HG03354 (cell line): Measurements from ENCODE around the gene LSP1.
"Not testable (repeated sequence)": the region's sequence is repeated elsewhere in the genome, so short reads cannot be mapped to it uniquely, and the experiment has no call there.

ENCODE experiments used
- ATAC-seq: cut with Tn5 transposase; IDR thresholded peaks from one replicate; pipeline ENCODE4 v1.9.1; 2021; ENCODE audit warnings: mild to moderate bottlenecking; ENCODE audit not compliant: unreplicated experiment, poor library complexity, severe bottlenecking

Gene LSP1

GRCh38 chr11:1852877-1853276 is at the start of gene LSP1:
LSP1 (plus strand) TSS chr11:1853084; CDS start chr11:1853145, 61 bp downstream.
- peak; percentile 52 for ATAC-seq

- ATAC-seq, result no peak
Observed at GRCh38 chr11:1803246-1803645, 49.6 kb upstream of the LSP1 start.

DNA sequence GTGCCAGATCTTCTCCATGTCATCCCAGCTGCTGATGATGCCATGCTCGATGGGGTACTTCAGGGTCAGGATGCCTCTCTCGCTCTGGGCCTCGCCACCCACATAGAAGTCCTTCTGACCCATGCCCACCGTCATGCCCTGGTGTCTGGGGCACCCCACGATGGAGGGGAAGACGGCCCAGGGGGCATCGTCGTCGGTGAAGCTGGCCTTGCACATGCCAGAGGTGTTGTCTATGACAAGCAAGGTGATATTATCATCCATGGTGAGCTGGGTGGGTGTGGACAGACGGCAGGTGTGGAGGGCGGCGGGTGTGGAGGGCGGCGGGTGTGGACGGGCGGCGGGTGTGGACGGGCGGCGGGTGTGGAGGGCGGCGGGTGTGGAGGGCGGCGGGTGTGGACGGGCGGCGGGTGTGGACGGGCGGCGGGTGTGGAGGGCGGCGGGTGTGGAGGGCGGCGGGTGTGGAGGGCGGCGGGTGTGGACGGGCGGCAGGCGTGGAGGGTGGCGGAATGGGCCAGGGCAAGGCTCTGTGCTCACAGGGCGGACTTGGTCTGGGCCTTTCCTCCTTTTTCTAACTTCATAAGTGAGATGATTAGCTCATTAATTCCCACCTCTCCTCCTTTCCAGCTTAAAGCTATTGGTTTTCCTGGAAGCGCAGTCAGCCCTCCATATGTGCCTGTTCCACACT is 48.9 kb upstream of the LSP1 start:
- ATAC-seq, result not testable (repeated sequence)

DNA sequence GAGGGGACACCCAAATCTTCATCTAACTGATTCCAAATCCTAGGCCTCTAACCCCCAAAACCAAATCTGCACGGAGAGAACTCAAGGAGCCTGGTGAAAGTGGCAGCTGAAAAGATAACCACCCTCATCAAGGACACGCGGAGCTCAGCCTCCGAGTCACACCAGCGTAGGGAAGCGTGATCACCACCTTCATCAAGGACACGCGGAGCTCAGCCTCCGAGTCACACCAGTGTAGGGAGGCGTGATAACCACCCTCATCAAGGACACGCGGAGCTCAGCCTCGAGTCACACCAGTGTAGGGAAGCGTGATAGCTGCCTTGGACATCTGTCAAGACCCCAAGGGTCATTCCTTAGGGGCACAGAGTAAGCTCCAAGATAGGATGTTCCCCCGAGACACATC is 47.4 kb upstream of the LSP1 start:
- no peak for ATAC-seq

DNA sequence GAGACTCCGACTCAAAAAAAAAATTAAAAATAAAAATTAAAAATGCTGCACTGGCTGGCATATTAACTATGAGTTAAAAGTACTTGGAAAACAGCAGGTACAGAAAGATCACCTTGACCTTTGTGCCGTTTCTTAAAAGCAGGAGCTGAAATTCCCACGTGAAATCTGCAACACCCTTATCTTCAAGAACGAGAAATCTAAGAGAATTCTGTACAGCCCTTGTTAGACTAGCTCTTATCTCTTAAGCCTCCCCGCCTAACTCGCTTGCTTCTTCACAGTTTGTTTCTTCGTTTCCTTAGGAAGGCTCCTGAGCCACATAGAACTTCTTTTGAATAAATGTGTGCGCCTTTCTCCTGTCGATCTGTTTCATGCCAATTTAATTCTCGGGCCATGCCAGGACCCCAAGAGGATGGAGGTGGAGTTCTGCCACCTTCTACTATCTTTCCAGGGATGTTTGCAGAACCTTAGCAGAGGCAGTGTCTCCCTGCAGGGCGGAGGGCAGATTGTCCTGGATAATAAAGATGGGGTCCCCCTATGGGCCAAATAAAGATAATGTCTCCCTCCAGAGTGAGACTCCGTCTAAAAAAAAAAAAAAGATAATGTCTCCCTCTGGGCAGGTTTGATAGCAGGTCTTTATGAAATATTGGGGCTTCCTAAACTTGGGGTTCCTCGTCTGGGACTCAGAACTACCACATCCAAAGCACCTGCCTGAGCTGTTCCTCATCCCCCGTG is 45.5 kb upstream of the LSP1 start:
- no peak for ATAC-seq

- ATAC-seq, result no peak
Observed at GRCh38 chr11:1810761-1811160, 42.1 kb upstream of the LSP1 start.

- no peak for ATAC-seq
Observed at GRCh38 chr11:1812274-1812673, 40.6 kb upstream of the LSP1 start.

DNA sequence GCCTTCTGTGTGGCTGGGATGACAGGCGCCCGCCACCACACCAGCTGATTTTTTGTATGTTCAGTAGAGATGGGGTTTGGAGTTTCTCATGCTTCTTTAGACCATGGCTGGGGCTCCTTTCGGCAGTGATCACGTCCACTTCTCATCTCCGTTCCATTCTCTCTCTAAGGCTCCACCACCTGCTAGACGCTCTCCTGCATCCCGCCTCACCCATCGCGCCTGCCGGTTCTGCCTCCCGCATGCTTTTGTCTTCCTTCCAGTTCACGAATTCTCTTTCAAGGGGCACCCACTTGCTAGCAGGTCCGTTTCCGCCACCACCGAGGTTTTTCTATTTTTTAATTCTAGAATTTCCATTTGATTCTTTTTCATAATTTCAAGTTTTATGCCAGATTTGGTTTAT is 40.1 kb upstream of the LSP1 start:
- no peak for ATAC-seq

- not testable (repeated sequence) for ATAC-seq
Observed at GRCh38 chr11:1813356-1813755, 39.5 kb upstream of the LSP1 start.

GRCh38 chr11:1814691-1815090 is 38.2 kb upstream of the LSP1 start:
- no peak for ATAC-seq

GRCh38 chr11:1815311-1815710 is 37.6 kb upstream of the LSP1 start:
- no peak for ATAC-seq

DNA sequence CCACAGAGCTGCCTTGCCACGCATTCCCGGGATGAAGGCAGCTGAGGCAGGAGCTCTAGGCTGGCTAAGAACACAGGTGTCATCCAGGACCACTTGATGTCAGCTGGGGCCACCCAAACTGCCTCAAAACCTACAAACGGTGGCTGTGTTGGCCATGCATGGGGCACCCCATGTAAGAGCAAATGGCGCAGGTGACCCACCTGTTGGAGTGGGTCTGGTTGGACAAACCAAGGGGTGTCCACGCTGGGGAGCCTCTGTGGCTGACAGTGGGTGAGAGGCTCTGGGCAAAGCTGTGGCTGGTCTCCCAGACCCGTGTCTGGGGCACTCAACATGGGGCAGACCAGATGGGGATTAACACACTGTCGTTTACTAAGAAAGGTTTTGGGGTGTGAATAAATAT is 37.1 kb upstream of the LSP1 start:
- no peak for ATAC-seq

DNA sequence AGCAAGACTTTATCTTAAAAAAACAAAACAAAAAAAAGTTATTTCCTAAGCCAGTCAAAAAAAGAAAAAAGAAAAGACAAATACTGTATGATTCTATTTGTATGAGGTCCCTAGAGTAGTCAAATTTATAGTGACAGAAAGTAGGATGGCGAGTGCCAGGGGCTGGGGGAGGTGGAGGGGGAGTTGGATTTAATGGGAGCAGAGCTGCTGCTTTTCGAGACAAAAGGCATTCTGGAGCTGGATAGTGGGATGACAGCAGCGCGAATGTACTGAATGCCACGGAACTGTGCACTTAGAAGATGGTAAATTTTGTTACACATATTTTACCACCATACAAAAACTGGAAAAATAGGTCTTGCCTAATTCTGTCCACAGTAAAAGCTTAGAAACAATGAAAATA is 35.9 kb upstream of the LSP1 start:
- no peak for ATAC-seq

- ATAC-seq, result no peak
Observed at GRCh38 chr11:1817511-1817910, 35.4 kb upstream of the LSP1 start.

GRCh38 chr11:1819074-1819473 is 33.8 kb upstream of the LSP1 start:
- ATAC-seq, result no peak

GRCh38 chr11:1820463-1821325 is 32.2 kb upstream of the LSP1 start:
- no peak for ATAC-seq

- ATAC-seq, result no peak
Observed at GRCh38 chr11:1821562-1821961, 31.3 kb upstream of the LSP1 start.

- ATAC-seq, result no peak
Observed at GRCh38 chr11:1822648-1823375, 30.1 kb upstream of the LSP1 start.

GRCh38 chr11:1823376-1824220 is 29.3 kb upstream of the LSP1 start:
- ATAC-seq, result no peak
